ENCODE data around the gene SLC44A3.

The SLC44A3 gene

DNA sequence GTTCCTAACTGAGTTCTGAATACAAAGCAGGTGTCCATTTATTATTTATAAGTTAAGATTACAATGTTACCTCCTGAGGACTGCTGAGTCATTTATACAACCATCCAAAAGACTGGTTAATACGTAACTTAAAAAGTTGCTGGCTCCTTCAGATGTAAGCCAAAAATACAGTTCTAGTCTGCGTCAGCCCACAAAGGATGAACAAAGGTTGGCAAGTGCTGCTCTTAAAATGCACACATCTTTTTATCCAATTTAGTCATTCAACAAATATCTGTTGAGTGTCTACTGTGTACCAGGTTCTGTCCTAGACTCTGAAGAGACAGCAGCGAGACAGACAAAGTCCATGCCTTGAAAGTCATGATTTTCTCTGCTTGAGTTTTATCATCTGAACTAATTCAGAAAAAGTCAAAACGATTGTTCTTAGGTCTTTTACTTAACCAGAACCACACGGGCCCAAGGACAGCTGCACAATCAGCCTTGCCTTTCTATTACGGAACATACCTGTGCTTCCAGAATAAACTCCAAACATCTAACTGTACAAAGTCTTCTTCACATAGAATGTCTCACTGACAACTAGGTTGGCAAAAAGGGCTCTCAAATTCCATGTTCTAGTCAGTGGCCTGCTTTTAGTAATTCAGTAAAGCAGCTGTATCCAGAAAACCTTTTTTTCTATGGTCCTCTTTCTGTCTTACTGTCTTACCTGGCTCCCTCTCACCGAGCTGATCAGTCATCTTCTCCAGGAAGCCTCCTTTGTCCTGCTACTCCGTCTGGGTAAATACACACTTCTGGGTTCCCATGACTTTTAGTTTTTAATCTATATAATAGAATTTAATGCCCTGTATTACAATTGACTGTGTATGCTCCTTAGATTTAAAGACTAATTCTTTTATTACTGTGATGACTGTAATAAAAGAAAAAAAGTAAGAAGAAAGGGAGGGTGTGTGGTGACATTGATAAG lies 122.3 kb downstream of the SLC44A3 start:
- Mint-ChIP-seq H3K27ac (no peak overlapping the region), H3K4me3 (no peak overlapping the region), H3K36me3 (ENCODE audit: low read depth) (no peaks in the 10 kb centered on the region), H3K4me1 (ENCODE audit: low read depth) (no peaks in the 10 kb centered on the region), H3K27me3 (ENCODE audit: low read depth) (peaks cover 23% of the 10 kb centered on the region), H3K9me3 (no peaks in the 10 kb centered on the region)

Data from T-helper 1 cell treated with Interleukin-12 subunit alpha and Interleukin-12 subunit beta and Interleukin-4 antibody, amounts not matched to agents 30 μg/mL and 1 μg/mL, for 36 hours (primary cell).